WTC11 (cell line): ENCODE measurements around the gene KLK14. TPM values are rescaled to one million over a fixed set of nuclear protein-coding genes. Genes with fewer than 3 reads are reported as not detected.

Experiments used
- ATAC-seq: fragments of 200-7000 bp; cut with Tn5 transposase; 2 replicates; pipeline ENCODE4 v1.10.0; 2021; ENCODE audit warnings: mild to moderate bottlenecking, moderate library complexity
- CTCF ChIA-PET: fragments of 300-600 bp; sonication (Branson Sonifier 250); formaldehyde crosslinking; loops from one replicate; lab custom pipeline; 2021; ENCODE audit warnings: antibody characterized with exemption; lab: Charles Lee
- POLR2A ChIA-PET: fragments of 350-600 bp; sonication (Branson Sonifier 250); formaldehyde crosslinking; loops from one replicate; lab custom pipeline; 2021; ENCODE audit warnings: antibody characterized with exemption; lab: Charles Lee
- DNase-seq: peaks from one replicate; pipeline ENCODE4 v3.0.0; 2021; ENCODE audit warnings: low spot score
- H3K27ac Mint-ChIP-seq: 2 replicates; pipeline ENCODE4 v1.8.0; 2021; ENCODE audit warnings: mixed read lengths
- H3K27me3 Mint-ChIP-seq: 2 replicates; pipeline ENCODE4 v1.8.0; 2021; ENCODE audit warnings: low read depth, mild to moderate bottlenecking, moderate library complexity, mixed read lengths
- H3K36me3 Mint-ChIP-seq: 2 replicates; pipeline ENCODE4 v1.8.0; 2021; ENCODE audit warnings: mixed read lengths
- H3K4me1 Mint-ChIP-seq: 2 replicates; pipeline ENCODE4 v1.8.0; 2022; ENCODE audit warnings: mixed read lengths
- H3K4me3 Mint-ChIP-seq: 2 replicates; pipeline ENCODE4 v1.8.0; 2021; ENCODE audit warnings: mild to moderate bottlenecking, moderate library complexity, mixed read lengths
- H3K9me3 Mint-ChIP-seq: 2 replicates; pipeline ENCODE4 v1.8.0; 2021; ENCODE audit warnings: mixed read lengths
- ESRRA ChIP-seq: sonication (generic); formaldehyde crosslinking; IDR thresholded peaks from 2 replicates; pipeline ENCODE4 v1.8.1; 2022; ENCODE audit warnings: mild to moderate bottlenecking, missing genetic modification reagents, borderline replicate concordance
- GRHL2 ChIP-seq: fragments of 250-450 bp; sonication (Bioruptor Pico); IDR thresholded peaks from 2 replicates; pipeline ENCODE4 v1.8.0; 2022; ENCODE audit warnings: mild to moderate bottlenecking, moderate library complexity; ENCODE audit not compliant: insufficient replicate concordance, severe bottlenecking
- NFATC4 ChIP-seq: fragments of 250-450 bp; sonication (Bioruptor Pico); IDR thresholded peaks from 2 replicates; pipeline ENCODE4 v1.9.0; 2021; ENCODE audit warnings: mild to moderate bottlenecking
- TEAD4 ChIP-seq: sonication (generic); formaldehyde crosslinking; IDR thresholded peaks from 2 replicates; pipeline ENCODE4 v1.8.0; 2022; ENCODE audit warnings: mild to moderate bottlenecking, missing genetic modification reagents
- ZNF423 ChIP-seq: fragments of 250-450 bp; sonication (Bioruptor Pico); IDR thresholded peaks from 2 replicates; pipeline ENCODE4 v2.1.2; 2022; ENCODE audit warnings: mild to moderate bottlenecking, moderate library complexity
- total RNA-seq: library from RNA; stranded (reverse); gene quantifications from 3 replicates; pipeline ENCODE4 v1.2.3, GENCODE V29; 2021
- TF ChIP-seq, protein P1 (sequence below): sonication (generic); formaldehyde crosslinking; IDR thresholded peaks from 2 replicates; pipeline ENCODE4 v1.8.1; 2023; ENCODE audit warnings: mild to moderate bottlenecking, missing genetic modification reagents, moderate library complexity
- TF ChIP-seq, protein P2 (sequence below): sonication (generic); formaldehyde crosslinking; IDR thresholded peaks from 2 replicates; pipeline ENCODE4 v1.8.1; 2022; ENCODE audit warnings: mild to moderate bottlenecking, missing genetic modification reagents, moderate library complexity, borderline replicate concordance
- TF ChIP-seq, protein P3 (sequence below): fragments of 250-450 bp; sonication (Bioruptor Pico); IDR thresholded peaks from 2 replicates; pipeline ENCODE4 v1.9.0; 2021; ENCODE audit warnings: mild to moderate bottlenecking
- TF ChIP-seq, protein P4 (sequence below): sonication (generic); formaldehyde crosslinking; IDR thresholded peaks from 2 replicates; pipeline ENCODE4 v1.8.0; 2022; ENCODE audit warnings: mild to moderate bottlenecking, missing genetic modification reagents
- TF ChIP-seq, protein P5 (sequence below): sonication (generic); formaldehyde crosslinking; IDR thresholded peaks from 2 replicates; pipeline ENCODE4 v1.8.1; 2023; ENCODE audit warnings: mild to moderate bottlenecking, missing genetic modification reagents, moderate library complexity
- TF ChIP-seq, protein P6 (sequence below): fragments of 250-450 bp; sonication (Bioruptor Pico); IDR thresholded peaks from 2 replicates; pipeline ENCODE4 v1.8.0; 2021; ENCODE audit warnings: mild to moderate bottlenecking

Gene KLK14
- total RNA-seq, 1 experiment from 2014 or later = 1.1 TPM

DNA sequence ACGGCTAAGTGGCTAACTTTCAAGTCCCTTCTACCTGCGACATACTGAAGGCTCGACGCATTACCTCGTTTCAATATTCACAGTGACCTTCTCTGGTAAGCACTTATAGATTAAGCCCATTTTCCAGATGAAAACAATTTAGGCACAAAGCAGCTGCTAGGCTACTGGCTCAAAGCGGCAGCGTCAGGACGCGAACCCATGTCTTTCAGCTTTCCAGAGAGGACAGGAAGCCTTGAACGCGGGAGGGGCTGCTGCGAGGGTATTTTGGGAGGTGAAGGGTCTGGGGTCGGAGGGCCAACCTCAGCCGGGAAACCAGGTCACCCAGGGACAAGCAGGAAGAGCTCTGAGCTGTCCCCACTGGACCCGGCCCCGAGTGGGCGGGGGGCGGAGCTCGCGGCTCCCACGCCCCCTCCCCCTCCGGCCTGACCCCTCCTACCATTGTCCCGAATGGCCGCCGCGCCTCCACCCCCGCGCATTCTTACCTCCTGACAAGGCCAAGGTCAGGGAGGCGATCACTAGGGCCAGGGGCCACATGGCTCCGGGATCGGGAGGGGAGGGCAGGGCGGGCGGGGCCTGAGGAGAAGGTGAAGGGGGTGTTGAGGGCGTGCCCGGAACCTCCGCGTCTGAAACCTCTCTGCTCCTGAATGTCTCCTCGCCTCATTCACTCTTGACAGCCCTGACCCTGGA is 18.0 kb downstream of the KLK14 start, which contains the start of gene KLK13 (continued):
- TF ChIP-seq, protein P1, sequence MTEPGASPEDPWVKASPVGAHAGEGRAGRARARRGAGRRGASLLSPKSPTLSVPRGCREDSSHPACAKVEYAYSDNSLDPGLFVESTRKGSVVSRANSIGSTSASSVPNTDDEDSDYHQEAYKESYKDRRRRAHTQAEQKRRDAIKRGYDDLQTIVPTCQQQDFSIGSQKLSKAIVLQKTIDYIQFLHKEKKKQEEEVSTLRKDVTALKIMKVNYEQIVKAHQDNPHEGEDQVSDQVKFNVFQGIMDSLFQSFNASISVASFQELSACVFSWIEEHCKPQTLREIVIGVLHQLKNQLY (CRISPR knock-in tag) = no peak
- TF ChIP-seq, protein P2, sequence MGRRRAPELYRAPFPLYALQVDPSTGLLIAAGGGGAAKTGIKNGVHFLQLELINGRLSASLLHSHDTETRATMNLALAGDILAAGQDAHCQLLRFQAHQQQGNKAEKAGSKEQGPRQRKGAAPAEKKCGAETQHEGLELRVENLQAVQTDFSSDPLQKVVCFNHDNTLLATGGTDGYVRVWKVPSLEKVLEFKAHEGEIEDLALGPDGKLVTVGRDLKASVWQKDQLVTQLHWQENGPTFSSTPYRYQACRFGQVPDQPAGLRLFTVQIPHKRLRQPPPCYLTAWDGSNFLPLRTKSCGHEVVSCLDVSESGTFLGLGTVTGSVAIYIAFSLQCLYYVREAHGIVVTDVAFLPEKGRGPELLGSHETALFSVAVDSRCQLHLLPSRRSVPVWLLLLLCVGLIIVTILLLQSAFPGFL (CRISPR knock-in tag) = no peak
- TF ChIP-seq, protein P3, sequence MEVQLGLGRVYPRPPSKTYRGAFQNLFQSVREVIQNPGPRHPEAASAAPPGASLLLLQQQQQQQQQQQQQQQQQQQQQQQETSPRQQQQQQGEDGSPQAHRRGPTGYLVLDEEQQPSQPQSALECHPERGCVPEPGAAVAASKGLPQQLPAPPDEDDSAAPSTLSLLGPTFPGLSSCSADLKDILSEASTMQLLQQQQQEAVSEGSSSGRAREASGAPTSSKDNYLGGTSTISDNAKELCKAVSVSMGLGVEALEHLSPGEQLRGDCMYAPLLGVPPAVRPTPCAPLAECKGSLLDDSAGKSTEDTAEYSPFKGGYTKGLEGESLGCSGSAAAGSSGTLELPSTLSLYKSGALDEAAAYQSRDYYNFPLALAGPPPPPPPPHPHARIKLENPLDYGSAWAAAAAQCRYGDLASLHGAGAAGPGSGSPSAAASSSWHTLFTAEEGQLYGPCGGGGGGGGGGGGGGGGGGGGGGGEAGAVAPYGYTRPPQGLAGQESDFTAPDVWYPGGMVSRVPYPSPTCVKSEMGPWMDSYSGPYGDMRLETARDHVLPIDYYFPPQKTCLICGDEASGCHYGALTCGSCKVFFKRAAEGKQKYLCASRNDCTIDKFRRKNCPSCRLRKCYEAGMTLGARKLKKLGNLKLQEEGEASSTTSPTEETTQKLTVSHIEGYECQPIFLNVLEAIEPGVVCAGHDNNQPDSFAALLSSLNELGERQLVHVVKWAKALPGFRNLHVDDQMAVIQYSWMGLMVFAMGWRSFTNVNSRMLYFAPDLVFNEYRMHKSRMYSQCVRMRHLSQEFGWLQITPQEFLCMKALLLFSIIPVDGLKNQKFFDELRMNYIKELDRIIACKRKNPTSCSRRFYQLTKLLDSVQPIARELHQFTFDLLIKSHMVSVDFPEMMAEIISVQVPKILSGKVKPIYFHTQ (CRISPR knock-in tag) = no peak
- TF ChIP-seq, protein P4, sequence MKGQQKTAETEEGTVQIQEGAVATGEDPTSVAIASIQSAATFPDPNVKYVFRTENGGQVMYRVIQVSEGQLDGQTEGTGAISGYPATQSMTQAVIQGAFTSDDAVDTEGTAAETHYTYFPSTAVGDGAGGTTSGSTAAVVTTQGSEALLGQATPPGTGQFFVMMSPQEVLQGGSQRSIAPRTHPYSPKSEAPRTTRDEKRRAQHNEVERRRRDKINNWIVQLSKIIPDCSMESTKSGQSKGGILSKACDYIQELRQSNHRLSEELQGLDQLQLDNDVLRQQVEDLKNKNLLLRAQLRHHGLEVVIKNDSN (CRISPR knock-in tag) = no peak

DNA sequence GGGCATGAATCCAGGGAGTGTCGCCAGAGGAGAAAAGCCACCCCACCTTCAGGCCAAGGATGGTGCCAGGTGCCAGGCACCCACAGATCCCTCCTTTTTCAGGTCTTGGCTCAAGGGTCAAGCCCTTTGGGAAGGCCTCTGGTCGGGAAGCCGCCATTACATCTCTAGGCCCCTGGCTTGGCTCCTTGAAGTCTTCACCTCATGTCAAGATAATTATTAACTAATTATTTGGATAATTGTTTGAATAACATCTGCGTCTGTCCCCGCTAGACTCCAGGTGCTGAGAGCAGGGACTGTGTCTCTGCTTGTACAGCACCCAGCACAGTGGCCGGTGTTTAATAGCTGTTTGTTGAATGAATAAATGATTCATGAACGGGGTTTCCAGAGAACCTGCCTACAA is 19.0 kb downstream of the KLK14 start:
- DNase-seq (no peak), ATAC-seq (no peak)
- Mint-ChIP-seq H3K9me3 (peaks cover 17% of the 10 kb centered on the region), H3K4me3 (peak overlapping the region; percentile 53), H3K4me1 (peaks cover 8% of the 10 kb centered on the region), H3K27ac (no peak overlapping the region), H3K36me3 (no peaks in the 10 kb centered on the region), H3K27me3 (peaks cover 10% of the 10 kb centered on the region)
- TF ChIP-seq ESRRA (CRISPR knock-in tag) = no peak
- TF ChIP-seq NFATC4 (CRISPR knock-in tag) = no peak
- POLR2A ChIA-PET = interaction anchor here (0.6 kb wide), 1 partner anchor 46 kb away, joined by 3 read pairs; no protein-coding TSS in a partner anchor
- CTCF ChIA-PET = interaction anchor here (0.6 to 3.0 kb wide), 3 partner anchors 11 to 318 kb away, joined by 4 to 19 read pairs (median 6); no protein-coding TSS in a partner anchor

DNA sequence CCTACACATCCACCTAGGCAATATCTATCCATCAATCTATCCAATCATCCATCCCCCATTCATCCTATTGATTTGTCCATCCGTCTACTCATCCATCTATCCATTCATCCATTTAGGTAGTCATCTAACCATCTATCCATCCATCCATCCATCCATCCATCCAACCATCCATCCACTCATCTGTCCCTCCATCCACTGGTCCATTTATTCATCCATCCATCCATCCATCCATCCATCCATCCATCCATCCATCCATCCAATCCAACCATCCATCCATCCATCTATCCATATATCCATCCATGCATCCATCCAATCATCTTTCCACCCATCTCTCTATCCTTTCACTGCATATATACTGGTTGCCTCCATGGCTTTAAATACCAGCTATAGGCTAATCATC is 21.7 kb downstream of the KLK14 start:
- CTCF ChIA-PET = no interaction called here
- no peak overlapping the region for H3K4me3 Mint-ChIP-seq
- DNase-seq (no peak), ATAC-seq (no peak)
- TF ChIP-seq GRHL2 (CRISPR knock-in tag) (no peak), ZNF423 (CRISPR knock-in tag) (no peak)
- TF ChIP-seq, protein P5, sequence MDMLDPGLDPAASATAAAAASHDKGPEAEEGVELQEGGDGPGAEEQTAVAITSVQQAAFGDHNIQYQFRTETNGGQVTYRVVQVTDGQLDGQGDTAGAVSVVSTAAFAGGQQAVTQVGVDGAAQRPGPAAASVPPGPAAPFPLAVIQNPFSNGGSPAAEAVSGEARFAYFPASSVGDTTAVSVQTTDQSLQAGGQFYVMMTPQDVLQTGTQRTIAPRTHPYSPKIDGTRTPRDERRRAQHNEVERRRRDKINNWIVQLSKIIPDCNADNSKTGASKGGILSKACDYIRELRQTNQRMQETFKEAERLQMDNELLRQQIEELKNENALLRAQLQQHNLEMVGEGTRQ (CRISPR knock-in tag) = no peak
- TF ChIP-seq, protein P6, sequence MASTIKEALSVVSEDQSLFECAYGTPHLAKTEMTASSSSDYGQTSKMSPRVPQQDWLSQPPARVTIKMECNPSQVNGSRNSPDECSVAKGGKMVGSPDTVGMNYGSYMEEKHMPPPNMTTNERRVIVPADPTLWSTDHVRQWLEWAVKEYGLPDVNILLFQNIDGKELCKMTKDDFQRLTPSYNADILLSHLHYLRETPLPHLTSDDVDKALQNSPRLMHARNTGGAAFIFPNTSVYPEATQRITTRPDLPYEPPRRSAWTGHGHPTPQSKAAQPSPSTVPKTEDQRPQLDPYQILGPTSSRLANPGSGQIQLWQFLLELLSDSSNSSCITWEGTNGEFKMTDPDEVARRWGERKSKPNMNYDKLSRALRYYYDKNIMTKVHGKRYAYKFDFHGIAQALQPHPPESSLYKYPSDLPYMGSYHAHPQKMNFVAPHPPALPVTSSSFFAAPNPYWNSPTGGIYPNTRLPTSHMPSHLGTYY = no peak
- no peak overlapping the region for H3K27ac Mint-ChIP-seq
- POLR2A ChIA-PET = no interaction called here
- H3K36me3 Mint-ChIP-seq = no peaks in the 10 kb centered on the region
- peaks cover 5% of the 10 kb centered on the region for H3K4me1 Mint-ChIP-seq
- H3K9me3 Mint-ChIP-seq = peaks cover 10% of the 10 kb centered on the region
- peaks cover 8% of the 10 kb centered on the region for H3K27me3 Mint-ChIP-seq

DNA sequence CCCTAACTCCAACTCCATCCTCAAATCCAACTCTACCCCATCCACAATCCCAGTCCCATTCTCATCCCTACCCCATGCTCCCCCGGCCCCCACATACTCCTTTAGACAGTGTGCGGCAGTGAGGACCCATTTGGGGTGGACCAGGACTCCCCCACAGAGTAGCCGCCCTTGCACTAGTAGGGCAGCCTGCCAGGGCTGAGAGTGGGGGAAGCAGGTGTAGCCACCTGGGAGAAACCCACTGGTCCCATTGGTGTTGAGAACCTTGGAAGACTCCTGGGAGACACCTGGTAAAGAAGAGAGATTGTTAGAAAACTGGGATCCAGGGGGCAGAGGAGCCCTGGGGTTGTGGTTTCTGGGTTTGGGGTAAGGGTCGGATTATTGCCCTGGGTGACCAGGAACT is 22.4 kb downstream of the KLK14 start:
- POLR2A ChIA-PET = no interaction called here
- DNase-seq (no peak), ATAC-seq (no peak)
- Mint-ChIP-seq H3K4me1 (peaks cover 2% of the 10 kb centered on the region; the same call in 1 of the 2 replicates), H3K9me3 (peaks cover 10% of the 10 kb centered on the region), H3K27ac (no peak overlapping the region), H3K27me3 (peaks cover 10% of the 10 kb centered on the region), H3K36me3 (no peaks in the 10 kb centered on the region), H3K4me3 (no peak overlapping the region)
- CTCF ChIA-PET = no interaction called here
- TF ChIP-seq TEAD4 (CRISPR knock-in tag) = no peak
